Stimulated activated naive CD4-positive, alpha-beta T cell treated with Interleukin-2 at 50 U/mL for 16 hours (primary cell): ENCODE results near the gene ERCC6L2.
A peak's percentile ranks its signal among the peaks of the same experiment; 100 is the strongest.

Source experiments
- DNase-seq: peaks from one replicate; lab custom pipeline; 2025; lab: John Stamatoyannopoulos, UW

The ERCC6L2 gene

DNA sequence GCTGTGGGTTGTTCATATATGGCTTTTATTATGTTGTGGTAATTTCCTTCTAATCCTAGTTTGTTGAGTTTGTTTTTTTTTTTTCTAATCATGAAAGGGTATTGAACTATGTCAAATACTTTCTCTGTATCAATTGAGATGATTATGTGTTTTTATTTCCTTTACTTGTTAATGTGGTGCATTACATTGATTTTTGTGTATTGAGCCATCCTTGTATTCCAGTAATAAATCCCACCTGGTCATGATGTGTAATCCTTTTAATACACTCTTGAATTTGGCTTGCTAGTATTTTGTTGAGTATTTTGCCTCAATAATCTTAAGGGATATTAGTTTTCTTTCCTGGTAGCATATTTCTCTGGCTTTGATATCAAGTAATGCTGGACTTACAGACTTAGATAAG lies 13.1 kb upstream of the ERCC6L2 start:
- no peak for DNase-seq

DNA sequence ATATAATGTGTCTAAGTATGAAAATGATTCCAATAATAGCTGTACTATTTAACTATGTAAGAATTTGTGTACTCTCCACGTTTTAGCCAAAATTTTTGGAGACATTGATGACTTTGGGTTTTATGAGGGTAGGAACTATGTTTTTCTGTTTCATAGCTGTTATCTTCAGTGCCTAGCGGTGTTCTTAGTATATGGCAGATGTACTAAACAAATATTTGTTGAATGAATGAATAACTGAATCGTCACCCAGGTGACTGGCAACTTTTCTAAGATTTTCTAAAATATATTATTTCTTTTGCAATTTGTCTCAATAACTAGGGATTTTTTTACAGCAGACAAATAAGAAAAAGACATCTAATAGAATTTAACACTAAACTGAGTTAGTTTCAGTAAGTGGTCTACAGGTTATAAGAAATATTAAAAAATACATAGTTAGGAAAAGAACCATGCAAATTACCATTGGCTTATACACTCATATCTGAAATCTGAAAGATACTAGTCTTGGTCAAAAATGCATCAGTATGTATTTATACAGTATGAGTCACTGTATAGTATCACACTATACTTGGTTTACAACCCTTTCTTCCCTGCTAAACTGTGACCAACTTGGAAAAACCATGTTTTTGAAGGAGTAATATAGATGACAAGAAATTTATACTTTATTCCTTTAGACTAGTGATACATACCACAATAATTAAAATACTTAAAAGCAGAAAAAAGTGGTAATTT lies 10.5 kb upstream of the ERCC6L2 start:
- DNase-seq = no peak

DNA sequence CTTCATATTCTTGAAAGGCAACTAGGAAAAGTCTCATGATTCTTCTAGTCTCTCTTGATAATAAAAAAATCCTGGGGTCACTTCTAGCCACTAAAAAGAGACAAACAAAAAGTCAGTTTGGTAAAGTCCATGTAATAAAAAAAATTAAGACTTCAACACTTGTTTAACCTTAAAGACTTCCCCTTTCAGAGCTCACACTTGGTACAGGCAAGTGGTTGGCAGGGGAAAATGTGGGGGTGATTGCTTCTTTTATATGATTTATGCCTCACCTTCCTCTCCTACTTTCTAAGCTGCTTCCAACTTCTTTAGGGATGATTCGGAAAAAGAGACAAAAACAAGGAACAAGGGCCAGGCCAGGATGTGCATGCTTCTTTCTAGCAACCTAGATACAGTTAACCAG lies 5.1 kb upstream of the ERCC6L2 start:
- no peak for DNase-seq

DNA sequence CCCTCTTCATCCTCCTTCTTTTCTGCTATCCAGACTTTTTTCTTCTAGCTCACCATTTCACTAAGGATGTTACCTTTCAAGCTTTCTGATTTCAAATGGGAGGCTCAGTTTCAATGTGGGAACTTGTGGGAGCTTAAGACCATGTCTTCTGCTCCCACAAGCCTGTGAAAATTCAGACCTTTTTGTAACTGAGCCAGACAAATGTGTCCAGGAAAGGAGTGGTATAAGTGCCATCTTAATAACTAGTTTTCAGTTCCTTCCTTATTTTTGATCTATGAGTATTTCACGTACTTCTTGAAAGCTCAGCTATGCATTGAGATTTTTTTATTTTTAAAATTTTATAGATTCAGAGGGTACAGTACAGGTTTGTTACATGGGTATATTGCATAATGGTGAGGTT lies 4.6 kb upstream of the ERCC6L2 start:
- no peak for DNase-seq

DNA sequence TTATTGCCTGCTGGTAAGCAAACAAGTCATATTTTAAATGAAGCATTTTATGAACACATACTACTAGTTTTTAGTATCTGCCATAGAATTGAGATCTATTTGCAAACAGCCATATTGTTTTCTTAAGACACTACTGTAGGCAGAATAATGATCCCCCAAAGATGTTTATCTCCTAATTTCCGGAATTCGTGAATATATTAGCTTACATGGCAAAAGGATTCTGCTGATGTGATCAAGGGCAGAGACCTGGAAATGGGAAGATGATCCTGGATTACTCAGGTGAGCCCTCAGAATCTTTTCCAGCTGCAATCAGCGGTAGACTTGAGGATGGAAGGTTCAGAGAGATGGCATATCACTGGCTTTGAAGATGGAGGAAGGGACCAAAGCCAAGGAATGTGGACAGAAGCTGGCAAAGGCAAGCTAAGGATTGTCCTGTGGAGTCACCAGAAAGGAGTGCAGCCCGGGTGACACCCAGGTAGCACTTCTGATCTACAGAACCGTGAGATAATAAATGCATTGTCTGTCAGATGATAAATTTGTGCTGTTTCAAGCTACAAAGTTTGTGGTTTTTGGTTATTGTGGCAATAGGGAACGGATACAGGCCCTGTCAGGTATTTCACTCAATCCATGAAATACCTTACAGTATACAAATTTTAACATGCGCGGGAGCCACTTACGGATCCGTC lies 1.0 kb upstream of the ERCC6L2 start:
- no peak for DNase-seq

DNA sequence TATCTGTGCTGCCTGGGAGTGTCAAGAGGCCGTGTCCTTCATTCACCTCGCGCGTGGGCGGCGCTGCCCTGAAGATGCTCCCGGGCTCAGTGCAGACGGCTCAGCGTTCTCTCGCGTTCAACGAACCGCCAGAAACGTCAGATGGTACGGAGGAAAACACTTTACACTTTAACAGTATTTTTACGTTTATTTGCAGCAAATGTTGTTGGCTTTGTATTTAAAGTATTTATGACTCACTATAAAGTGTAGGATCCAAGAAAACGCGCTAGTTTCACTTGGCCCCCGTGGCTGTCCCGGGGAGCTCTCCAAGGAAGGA lies 544 bp upstream of the ERCC6L2 start:
- DNase-seq = peak; percentile 58

DNA sequence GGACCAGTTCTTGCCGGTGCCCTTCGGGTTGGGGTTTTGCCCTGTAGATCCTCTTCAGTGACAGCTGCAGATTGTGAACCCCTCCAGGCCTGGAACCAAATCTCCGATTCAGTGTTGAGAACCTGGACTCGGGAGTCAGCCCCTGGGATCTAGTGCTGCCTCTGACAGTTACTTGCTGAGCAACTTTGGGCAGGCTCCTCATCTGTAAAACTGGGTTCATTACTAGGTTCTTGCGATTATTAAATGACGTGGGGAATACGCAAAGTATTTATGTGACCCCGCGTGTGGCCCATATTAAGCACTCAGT lies 600 bp downstream of the ERCC6L2 start:
- DNase-seq = no peak

DNA sequence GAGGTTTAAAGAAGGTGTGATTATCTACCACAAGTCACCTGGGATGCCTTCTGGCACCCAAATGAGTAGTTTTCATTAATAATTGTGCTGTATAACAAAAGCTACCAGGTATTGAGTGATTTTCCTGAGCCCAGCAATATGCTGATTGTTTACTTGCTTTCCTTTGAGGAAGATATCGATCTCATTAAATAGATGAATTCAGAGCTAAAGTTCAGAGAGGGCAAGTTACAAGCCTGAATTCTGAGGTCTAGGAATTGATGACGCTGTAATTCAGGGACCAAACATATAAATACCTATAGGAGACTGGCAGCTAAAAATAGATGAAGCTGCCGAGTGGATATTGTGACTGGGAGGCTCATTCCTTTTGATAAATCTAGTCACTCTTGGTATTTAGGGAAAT lies 1.1 kb downstream of the ERCC6L2 start:
- DNase-seq = no peak

DNA sequence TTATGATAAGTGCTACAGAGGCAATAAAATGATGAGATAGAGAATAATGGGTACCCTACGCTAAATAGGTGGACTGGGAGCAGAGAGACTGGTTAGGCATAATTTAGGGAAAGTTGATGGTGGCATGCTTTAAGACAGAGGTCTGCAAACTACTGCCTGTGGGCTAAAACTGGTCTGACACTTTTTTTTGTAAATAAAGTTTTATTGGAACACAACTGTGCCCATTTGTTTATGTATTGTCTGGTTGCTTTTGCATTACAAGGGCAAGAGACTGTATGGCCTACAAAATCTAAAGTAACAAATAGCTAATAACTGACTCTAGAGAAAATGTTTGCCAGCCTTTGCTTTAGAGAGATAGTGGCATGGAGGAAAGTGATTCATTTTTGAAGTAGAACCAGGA lies 2.5 kb downstream of the ERCC6L2 start:
- DNase-seq = no peak

DNA sequence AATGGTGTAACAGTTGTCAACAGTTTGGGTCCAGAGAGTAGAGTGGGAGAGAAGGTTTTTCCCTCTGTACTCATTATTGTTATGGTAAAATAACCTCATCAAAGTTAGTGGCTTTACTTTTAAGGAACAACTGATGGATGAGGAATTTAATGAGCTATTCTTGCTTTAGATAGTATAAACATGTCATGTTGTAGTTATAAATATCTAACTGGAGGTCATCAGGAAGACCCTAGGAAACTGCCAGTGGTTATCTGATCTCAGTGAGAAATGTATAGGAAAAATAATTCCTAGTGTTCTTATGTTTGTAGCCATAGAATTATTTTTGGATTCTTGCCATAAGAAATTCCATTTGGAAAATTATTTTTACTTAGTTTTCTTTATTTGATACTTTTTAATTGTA lies 4.1 kb downstream of the ERCC6L2 start:
- DNase-seq = no peak

DNA sequence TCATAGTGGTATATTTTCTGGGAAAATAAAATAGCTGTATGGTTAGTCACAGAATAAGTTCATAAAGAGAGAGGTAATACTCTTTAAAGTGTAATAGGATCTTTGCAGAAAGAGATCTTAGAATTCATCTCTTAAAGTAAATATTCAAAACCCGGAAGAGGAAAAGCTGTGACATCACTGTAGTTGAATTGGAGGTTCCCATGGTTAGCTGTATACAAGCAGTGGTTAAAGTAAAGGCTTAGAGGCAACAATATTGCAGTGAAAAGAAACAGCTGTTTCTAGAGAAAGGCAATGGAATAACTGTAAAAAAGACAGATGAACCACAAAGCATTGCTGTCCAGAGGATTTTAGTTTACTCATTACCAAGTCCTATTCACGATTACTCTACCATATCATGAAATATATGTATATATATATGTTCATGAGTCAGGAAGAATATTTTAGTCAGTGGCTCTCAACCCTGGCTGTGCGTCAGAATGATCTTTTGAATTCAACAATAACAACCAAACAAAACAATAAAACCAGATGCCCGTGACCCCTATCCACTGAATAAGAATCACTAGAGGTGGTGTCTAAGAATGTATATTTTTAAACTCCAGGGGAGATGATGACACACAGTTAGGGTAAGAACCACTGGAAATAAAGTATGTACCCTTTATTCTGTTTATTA lies 4.7 kb downstream of the ERCC6L2 start:
- no peak for DNase-seq

DNA sequence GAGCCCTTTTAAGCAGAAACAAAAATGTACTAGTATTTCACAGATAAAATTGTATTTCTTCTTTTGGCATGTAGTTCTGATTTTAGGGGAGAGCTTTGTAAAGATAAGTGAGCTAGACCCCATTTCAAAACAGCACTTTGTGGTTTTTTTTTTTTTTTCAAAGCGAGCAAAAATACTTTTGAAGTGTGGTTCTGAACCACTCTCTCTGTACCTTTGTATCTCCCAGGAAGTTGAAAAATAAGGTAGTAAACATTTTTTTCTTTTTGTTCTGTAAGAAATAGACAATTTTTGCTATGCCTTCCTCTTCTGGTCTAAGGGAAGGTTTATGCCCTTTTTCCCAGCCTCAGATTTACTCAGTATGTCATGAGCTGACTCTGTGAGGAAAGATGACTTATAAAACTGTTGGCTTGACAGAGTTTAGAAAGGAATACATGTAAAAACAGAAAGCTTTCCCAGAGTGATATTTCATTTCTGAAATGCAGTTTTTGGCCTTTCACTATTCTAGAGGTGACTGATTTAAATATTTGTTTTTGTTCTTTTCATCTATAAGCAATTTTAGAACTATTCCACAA lies 12.5 kb downstream of the ERCC6L2 start:
- no peak for DNase-seq

DNA sequence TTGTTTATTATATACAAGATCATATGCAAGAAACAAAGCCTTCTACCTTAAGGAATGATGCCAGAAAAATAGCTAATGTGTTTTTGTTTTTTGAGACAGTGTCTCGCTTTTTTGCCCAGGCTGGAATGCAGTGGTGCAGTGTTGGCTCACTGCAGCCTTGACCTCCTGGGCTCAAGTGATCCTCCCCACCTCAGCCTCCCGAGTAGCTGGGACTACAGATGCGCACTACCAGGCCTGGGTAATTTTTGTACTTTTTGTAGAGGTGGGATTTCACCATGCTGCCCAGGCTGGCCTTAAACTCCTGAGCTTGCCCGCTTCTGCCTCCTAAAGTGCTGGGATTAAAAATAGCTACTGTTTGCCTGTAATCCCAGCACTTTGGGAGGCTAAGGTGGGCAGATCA lies 15.1 kb downstream of the ERCC6L2 start:
- no peak for DNase-seq

DNA sequence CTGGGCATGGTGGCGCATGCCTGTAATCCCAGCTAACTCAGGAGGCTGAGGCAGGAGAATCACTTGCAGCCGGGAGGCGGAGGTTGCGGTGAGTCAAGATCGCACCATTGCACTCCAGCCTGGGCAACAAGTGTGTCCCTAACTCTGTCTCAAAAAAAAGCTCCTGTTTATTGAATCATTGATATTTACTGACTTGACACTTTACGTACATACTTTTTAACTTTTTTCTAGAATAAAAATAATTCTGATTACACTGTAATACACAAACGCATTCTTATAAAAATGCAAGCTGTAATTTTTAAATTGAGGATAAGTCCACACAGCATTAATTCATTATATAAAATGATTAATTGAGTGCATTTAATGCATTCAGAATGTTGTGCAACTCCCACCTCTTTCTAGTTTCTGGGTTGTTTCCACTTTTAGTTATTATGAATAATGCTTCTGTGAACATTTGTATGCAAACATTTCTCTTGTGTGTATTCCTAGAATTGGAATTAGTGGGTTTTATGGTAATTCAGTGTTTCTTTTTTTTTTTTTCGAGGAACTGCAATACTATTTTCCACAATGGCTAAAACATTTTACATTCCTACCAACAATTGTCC lies 15.7 kb downstream of the ERCC6L2 start:
- DNase-seq = no peak

DNA sequence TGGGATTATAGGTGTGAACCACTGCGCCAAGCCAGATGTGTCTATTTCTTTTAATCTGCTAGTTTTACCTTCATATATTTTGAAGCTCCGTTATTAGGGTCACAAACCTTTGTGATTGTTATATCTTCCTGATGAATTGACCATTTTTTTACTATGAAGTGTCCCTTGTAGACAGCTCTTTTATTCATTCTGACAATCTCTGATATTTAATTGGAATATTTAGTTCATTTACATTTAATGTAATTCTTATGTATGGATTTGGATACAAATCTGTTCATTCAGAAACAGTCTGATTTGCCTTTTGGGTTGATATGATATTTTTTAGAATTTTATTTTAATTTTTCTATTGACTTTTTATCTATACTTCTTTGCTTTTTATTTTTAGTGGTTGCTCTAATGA lies 17.2 kb downstream of the ERCC6L2 start:
- DNase-seq = no peak

DNA sequence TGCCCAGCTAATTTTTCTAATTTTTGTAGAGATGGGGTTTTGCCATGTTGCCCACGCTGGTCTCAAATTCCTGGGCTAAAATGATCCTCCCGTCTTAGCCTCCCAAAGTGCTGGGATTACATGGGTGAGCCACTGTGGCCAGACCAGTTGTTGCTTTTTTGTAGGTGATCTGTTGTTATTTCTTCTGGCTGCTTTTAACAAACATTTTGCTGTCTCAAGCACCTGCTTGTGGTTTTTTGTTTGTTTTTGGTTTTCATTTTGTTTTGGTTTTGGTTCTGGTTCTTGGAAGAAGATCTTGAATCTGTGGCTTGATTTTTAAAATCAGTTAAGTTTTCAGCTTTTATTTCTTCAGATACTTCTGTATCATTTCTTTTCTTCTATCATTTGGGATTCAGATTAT lies 21.1 kb downstream of the ERCC6L2 start:
- no peak for DNase-seq

DNA sequence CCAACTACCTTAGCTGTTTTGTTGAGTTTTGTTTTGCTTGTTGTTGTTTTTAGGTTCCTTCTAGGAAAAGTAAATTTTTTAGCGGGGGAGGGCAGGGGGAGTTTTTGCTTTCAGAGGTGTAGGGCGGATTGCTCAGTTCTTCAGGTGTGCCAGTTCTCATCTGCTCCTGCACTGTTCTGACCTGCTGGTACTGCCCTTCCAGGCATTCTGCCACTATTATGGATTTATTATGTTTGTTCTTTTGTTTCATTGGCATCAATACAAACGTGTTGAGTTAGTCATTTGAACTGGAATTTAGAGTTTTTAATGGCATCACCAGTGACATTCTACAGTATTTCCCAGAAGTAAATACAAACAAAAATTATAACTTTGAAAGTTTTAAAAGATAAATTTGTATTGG lies 26.0 kb downstream of the ERCC6L2 start:
- no peak for DNase-seq

DNA sequence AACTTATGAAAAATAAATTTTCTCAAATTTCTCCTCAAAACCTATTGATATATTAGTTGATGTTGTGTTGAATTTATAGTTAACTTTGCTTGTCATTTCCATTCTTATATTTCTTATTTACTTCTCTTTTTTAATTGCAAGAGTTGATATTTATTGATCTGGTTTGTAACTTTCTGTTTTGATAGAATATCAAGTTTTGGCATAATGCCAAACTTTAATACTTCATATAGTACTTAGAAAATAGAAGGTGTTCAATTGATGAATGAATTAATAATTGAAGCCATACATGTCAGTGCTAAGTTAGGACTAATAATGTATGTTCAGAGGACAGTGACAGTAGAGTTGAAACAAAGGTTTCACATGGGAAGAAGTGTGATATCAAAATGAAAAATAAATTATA lies 27.9 kb downstream of the ERCC6L2 start:
- DNase-seq = no peak

DNA sequence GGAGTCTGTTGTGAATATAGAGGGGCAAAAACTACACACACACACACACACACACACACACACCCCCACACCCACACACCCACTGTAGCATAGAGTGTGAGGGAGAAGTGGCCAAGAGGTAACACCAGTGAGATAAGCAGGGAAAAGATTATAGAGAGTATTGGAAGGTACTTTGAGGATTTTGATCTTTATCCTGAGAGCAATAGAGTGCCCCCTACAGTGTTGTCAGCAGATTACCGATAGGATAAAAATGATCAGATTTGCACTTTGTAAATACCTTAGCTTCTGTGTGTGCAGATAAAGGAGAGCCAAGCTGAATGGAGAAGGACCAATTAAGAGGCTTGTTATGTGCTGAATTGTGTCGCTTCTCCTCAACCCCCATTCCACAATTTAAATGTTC lies 32.3 kb downstream of the ERCC6L2 start:
- no peak for DNase-seq

DNA sequence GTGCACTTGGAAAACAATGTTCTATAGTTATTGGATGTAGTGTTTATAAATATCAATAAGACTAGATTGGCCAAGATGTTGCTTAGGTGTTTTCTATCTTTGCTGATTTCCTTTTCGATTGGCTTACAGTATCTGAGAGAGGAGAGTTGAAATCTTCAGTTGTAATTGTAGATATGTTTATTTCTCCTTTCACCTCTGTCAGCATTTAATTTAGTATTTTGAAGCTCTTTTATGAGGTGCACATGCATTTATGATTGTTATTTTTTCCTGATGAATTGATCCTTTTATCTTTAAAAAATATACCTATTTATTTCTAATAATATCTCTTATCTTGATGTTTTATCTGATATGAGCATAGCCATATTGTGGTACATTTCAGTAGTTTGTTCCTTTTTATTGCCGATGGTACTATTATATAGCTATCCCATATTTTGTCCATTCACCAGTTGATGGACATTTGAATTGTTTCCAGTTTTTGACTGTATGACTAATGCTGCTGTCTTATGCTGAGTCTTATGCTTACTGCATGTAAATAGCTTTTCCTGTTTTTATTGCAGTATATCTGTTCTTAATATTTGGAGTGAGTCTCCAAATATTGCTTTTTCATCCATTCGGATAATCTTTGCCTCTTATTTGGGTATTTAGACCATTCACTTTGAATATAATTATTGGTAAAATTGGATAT lies 34.7 kb downstream of the ERCC6L2 start:
- DNase-seq = no peak

DNA sequence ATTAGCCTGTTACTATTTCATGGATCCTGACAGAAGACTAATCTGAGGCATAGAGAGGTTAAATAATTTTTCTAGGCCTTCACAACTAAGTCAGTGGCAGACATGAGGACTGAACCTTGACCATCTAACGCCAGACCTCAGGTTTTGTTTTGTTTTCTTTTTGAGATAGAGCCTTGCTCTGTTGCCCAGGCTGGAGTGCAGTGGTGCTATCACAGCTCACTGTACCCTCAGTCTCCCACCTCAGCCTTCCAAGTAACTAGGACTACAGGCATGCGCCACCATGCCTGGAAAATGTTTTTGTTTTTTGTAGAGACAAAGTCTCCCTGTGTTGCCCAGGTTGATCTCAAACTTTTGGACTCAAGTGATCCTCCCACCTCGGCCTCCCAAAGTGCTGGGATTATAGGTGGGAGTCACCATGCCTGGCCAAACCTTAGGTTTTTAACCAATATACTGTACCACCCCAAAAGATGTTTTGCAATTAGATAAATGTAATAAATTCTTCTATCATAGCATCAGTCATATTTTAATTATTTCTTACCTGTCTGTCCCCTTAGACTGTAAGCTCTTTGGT lies 35.4 kb downstream of the ERCC6L2 start:
- no peak for DNase-seq

DNA sequence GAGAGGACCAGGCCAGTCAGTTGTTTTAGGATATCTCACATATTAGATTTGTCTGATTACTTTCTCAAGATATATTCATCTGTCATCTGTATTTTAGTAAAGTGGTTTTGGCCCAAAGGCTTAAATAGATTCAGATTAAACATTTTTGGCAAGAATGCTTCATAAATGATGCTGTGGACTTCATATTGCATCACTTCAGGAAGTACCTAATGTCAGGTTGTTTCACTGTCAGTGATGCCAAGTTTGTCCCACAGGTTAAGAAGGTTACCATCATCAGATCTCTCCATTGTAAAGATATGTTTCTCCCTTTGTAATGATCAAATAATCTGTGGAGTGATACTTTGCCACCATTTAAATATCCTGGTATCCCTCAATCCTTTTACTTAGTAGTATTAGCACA lies 37.3 kb downstream of the ERCC6L2 start:
- DNase-seq = no peak
